OCI-LY1 (cell line): ENCODE results near the gene ZDHHC9.

Experiments
- CTCF ChIP-seq: fragments of 200-600 bp; sonication (generic), shearing (Covaris generic); IDR thresholded peaks from 2 replicates; pipeline ENCODE4 v1.5.1; 2017; ENCODE audit warnings: mild to moderate bottlenecking, antibody characterized with exemption, low read length, moderate library complexity, mixed read lengths
- EZH2 ChIP-seq: fragments of 200-600 bp; sonication (generic), shearing (Covaris generic); IDR thresholded peaks from 2 replicates; pipeline ENCODE4 v1.8.0; 2017; ENCODE audit warnings: borderline replicate concordance, mixed run types, mild to moderate bottlenecking, antibody characterized with exemption, low read length, moderate library complexity, mixed read lengths

- TF ChIP-seq CTCF (no peak), EZH2 (no peak)
These were observed 19.1 kb downstream of the ZDHHC9 start for GRCh38 chrX:129824620-129825019.
